Vagina (tissue), 2 donors: ENCODE results near the gene COL23A1.

ENCODE experiments used
- POLR2A ChIP-seq, 2 donors: fragments of 450-650 bp; IDR thresholded peaks; one replicate each; pipeline ENCODE4 v1.6.1; 2017; ENCODE audit warnings: antibody characterized with exemption in 2 of 2, mild to moderate bottlenecking in 2 of 2, moderate library complexity in 2 of 2
- TF ChIP-seq, protein P1 (sequence below), 3 experiments: fragments of 450-650 bp in 2 of 3; fragments of 200-600 bp in 1 of 3; sonication (generic) in 1 of 3; IDR thresholded peaks; one replicate each; pipeline ENCODE4 v1.5.1; 2017 to 2019; ENCODE audit warnings: antibody characterized with exemption in 3 of 3, mild to moderate bottlenecking in 2 of 3, moderate library complexity in 2 of 3

DNA sequence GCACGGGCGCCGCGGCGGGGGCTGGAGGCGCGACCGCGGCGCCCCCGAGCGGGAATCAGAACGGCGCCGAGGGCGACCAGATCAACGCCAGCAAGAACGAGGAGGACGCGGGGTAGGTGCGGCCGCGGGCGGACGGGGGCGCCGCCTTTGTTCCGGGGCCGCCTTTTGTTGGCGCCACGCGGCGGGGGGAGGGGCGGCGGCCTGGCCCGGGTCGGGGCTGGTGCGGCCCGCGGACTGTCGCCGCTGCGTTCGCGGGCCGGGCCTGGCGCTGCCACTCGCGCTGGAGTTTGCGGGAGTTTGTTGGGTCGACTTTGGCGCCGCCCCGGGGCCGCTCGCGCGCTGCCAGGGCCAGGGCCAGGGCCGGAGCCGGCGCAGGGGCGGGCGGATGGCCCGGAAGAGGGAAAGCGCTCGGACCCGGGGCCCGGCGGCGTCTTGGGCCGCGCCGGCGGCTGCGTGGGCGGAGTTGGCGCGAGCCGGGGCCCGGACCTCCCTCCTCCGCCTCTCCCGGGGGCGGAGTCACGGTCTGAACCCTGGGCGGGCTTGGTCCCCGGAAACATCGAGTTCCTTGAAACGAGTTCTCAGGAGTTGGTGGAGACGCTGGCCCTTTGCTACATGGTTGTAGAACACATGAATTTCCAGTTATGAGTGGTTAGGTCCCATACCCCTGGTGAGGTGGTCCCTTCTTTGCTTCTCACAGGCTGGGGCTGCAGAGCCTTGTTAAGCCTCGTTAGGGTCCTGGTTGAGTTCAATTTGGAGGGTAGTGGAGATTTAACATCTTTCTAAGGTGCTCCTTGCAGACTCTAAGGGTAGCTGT, 385.1 kb downstream of the COL23A1 start:
- TF ChIP-seq, protein P1, sequence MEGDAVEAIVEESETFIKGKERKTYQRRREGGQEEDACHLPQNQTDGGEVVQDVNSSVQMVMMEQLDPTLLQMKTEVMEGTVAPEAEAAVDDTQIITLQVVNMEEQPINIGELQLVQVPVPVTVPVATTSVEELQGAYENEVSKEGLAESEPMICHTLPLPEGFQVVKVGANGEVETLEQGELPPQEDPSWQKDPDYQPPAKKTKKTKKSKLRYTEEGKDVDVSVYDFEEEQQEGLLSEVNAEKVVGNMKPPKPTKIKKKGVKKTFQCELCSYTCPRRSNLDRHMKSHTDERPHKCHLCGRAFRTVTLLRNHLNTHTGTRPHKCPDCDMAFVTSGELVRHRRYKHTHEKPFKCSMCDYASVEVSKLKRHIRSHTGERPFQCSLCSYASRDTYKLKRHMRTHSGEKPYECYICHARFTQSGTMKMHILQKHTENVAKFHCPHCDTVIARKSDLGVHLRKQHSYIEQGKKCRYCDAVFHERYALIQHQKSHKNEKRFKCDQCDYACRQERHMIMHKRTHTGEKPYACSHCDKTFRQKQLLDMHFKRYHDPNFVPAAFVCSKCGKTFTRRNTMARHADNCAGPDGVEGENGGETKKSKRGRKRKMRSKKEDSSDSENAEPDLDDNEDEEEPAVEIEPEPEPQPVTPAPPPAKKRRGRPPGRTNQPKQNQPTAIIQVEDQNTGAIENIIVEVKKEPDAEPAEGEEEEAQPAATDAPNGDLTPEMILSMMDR (IDR thresholded peaks at IDR 0.05): no peak
- TF ChIP-seq POLR2A (IDR thresholded peaks at IDR 0.05): peak in 1 of 2 donors; percentile 40
